A549 (cell line): ENCODE data around the gene RASSF6. TPM values are rescaled to one million over a fixed set of nuclear protein-coding genes. Genes with fewer than 3 reads are reported as not detected.

Experiments
- ATAC-seq, 2 experiments: fragments of 200-7000 bp in 1 of 2; fragments of >200 bp in 1 of 2; cut with Nextera tagmentation in 1 of 2; cut with Tn5 transposase in 1 of 2; 3 replicates each; pipeline versions ENCODE4 v1.8.0 to v1.9.1; 2018 to 2020; ENCODE audit warnings: mild to moderate bottlenecking in 1 of 2, moderate library complexity in 1 of 2
- CTCF ChIA-PET: fragments of 300-600 bp; sonication (Branson Sonifier 250); formaldehyde crosslinking; extraction: SDS; loops from one replicate; lab custom pipeline; 2021; ENCODE audit warnings: antibody characterized with exemption, inconsistent platforms; lab: Yijun Ruan, JAX
- POLR2A ChIA-PET: fragments of 350-600 bp; formaldehyde crosslinking; extraction: SDS; loops from one replicate; lab custom pipeline; 2021; ENCODE audit warnings: antibody characterized with exemption, inconsistent platforms; lab: Yijun Ruan, JAX
- DNase-seq, 2 experiments: peaks; one replicate each; pipeline versions ENCODE4 v3.0.0 to v3.0.0-alpha.2; 2011 to 2016; ENCODE audit warnings: low read depth in 1 of 2, low spot score in 1 of 2
- FAIRE-seq: peaks from 2 replicates; lab custom pipeline; 2011; peaks lifted over from hg19 to GRCh38; lab: Jason Lieb, UNC
- H3K27ac ChIP-seq, 2 experiments: fragments of >200 bp; sonication (Bioruptor Twin); formaldehyde crosslinking; 3 replicates each; pipeline ENCODE4 v1.5.1; 2016 to 2017
- H3K4me1 ChIP-seq: fragments of >200 bp; sonication (Bioruptor Twin); formaldehyde crosslinking; 3 replicates; pipeline ENCODE4 v1.6.1; 2016
- H3K4me2 ChIP-seq: fragments of >200 bp; sonication (Bioruptor Twin); formaldehyde crosslinking; 3 replicates; pipeline ENCODE4 v1.6.1; 2016
- H3K4me3 ChIP-seq: fragments of >200 bp; sonication (Bioruptor Twin); formaldehyde crosslinking; 3 replicates; pipeline ENCODE4 v1.5.1; 2016
- H3K9me3 ChIP-seq: fragments of >200 bp; sonication (Bioruptor Twin); formaldehyde crosslinking; 3 replicates; pipeline ENCODE4 v1.6.1; 2016
- EHF ChIP-seq: fragments of 250-450 bp; sonication (Bioruptor Pico); IDR thresholded peaks from 2 replicates; pipeline ENCODE4 v1.5.0; 2020; ENCODE audit warnings: mild to moderate bottlenecking
- EHMT2 ChIP-seq: fragments of 200-600 bp; sonication (generic); IDR thresholded peaks from 2 replicates; pipeline ENCODE4 v1.6.1; 2016; ENCODE audit warnings: antibody characterized with exemption, low read depth, mild to moderate bottlenecking, moderate library complexity
- FOSL2 ChIP-seq, 2 experiments: fragments of 450-650 bp in 1 of 2; fragments of >200 bp in 1 of 2; sonication (Bioruptor Twin) in 1 of 2; formaldehyde crosslinking; IDR thresholded peaks; 2 replicates each; pipeline versions ENCODE4 v1.5.0 to v1.6.1; 2016 to 2020; ENCODE audit warnings: mild to moderate bottlenecking in 1 of 2, moderate library complexity in 1 of 2
- HES2 ChIP-seq: fragments of >200 bp; sonication (Bioruptor Twin); formaldehyde crosslinking; IDR thresholded peaks from 2 replicates; pipeline ENCODE4 v1.6.1; 2016
- HOXB13 ChIP-seq: fragments of 250-450 bp; sonication (Bioruptor Pico); IDR thresholded peaks from 2 replicates; pipeline ENCODE4 v1.5.0; 2020; ENCODE audit warnings: low read depth, mild to moderate bottlenecking, moderate library complexity
- HOXB5 ChIP-seq: fragments of 250-450 bp; sonication (Bioruptor Pico); IDR thresholded peaks from 2 replicates; pipeline ENCODE4 v1.5.0; 2020; ENCODE audit warnings: mild to moderate bottlenecking, moderate library complexity
- JUN ChIP-seq, 2 experiments: fragments of >200 bp; sonication (Bioruptor Twin); formaldehyde crosslinking; IDR thresholded peaks; 2 replicates in 1 of 2; 3 replicates in 1 of 2; pipeline ENCODE4 v1.6.1; 2016 to 2017
- KDM1A ChIP-seq: fragments of 200-600 bp; sonication (generic); IDR thresholded peaks from 2 replicates; pipeline ENCODE4 v1.6.1; 2016; ENCODE audit warnings: low read depth, mild to moderate bottlenecking
- MAFK ChIP-seq: fragments of 450-650 bp; IDR thresholded peaks from 2 replicates; pipeline ENCODE4 v1.6.1; 2014; ENCODE audit not compliant: partially characterized antibody
- MAX ChIP-seq: IDR thresholded peaks from 2 replicates; pipeline ENCODE4 v1.6.1; 2012
- MAZ ChIP-seq: fragments of 150-350 bp; IDR thresholded peaks from 2 replicates; pipeline ENCODE4 v1.6.1; 2014; ENCODE audit warnings: antibody characterized with exemption, low read depth, low read length, borderline replicate concordance
- MYC ChIP-seq: IDR thresholded peaks from 2 replicates; pipeline ENCODE4 v1.6.1; 2012; ENCODE audit warnings: mild to moderate bottlenecking, inconsistent platforms, low read length, improper control_type of control experiment, borderline replicate concordance
- NFE2L2 ChIP-seq: fragments of 150-350 bp; conservative IDR thresholded peaks from 2 replicates; pipeline ENCODE4 v1.6.1; 2014; ENCODE audit warnings: low read length
- PBX3 ChIP-seq: IDR thresholded peaks from 2 replicates; pipeline ENCODE4 v1.6.1; 2012
- POLR2A ChIP-seq: IDR thresholded peaks from 2 replicates; pipeline ENCODE4 v1.6.1; 2012; ENCODE audit warnings: mild to moderate bottlenecking, low read length
- POLR2AphosphoS2 ChIP-seq: conservative IDR thresholded peaks from 2 replicates; pipeline ENCODE4 v1.6.1; 2012; ENCODE audit warnings: low read length, improper control_type of control experiment, inconsistent platforms
- RAD21 ChIP-seq, 2 experiments: fragments of >200 bp in 1 of 2; sonication (Bioruptor Twin) in 1 of 2; formaldehyde crosslinking in 1 of 2; IDR thresholded peaks in 1 of 2; conservative IDR thresholded peaks in 1 of 2; 2 replicates in 1 of 2; 3 replicates in 1 of 2; pipeline ENCODE4 v1.6.1; 2012 to 2018; ENCODE audit warnings: inconsistent platforms in 1 of 2
- RCOR1 ChIP-seq: fragments of 150-350 bp; IDR thresholded peaks from 2 replicates; pipeline ENCODE4 v1.6.1; 2014; ENCODE audit warnings: antibody characterized with exemption, low read length, low read depth
- SMC3 ChIP-seq: fragments of >200 bp; sonication (Bioruptor Twin); formaldehyde crosslinking; IDR thresholded peaks from 3 replicates; pipeline ENCODE4 v1.6.1; 2018; ENCODE audit warnings: inconsistent platforms
- TFCP2L1 ChIP-seq: fragments of 250-450 bp; sonication (Bioruptor Pico); IDR thresholded peaks from 2 replicates; pipeline ENCODE4 v1.5.0; 2021; ENCODE audit warnings: mild to moderate bottlenecking
- TP53 ChIP-seq: fragments of 250-450 bp; sonication (Bioruptor Pico); IDR thresholded peaks from 2 replicates; pipeline ENCODE4 v1.5.0; 2021; ENCODE audit warnings: mild to moderate bottlenecking, moderate library complexity
- USF2 ChIP-seq: fragments of 450-650 bp; IDR thresholded peaks from 2 replicates; pipeline ENCODE4 v1.6.1; 2014; ENCODE audit warnings: antibody characterized with exemption
- ZC3H11A ChIP-seq: fragments of 450-650 bp; IDR thresholded peaks from 2 replicates; pipeline ENCODE4 v1.6.1; 2014; ENCODE audit warnings: antibody characterized with exemption, mild to moderate bottlenecking
- WGBS: methylation state at CpG from one replicate; pipeline ENCODE4 v1.1.6; 2017; ENCODE audit errors: missing lambda C conversion rate; 5-methylcytosine and 5-hydroxymethylcytosine counted together
- polyA plus RNA-seq, 4 experiments: library from polyadenylated mRNA; depleted of rRNA in 3 of 4; stranded (reverse); fragments of >200 nt; fragmentation: RNase III in 1 of 4; extraction: RNeasy Plus Mini Kit Qiagen cat#74134 plus additional on column Dnase treatment in 1 of 4; gene quantifications; 2 replicates in 3 of 4; 3 replicates in 1 of 4; pipeline ENCODE4 v1.2.3, GENCODE V29; 2011 to 2017
- TF ChIP-seq, protein P1 (sequence below): fragments of >200 bp; sonication (Bioruptor Twin); formaldehyde crosslinking; IDR thresholded peaks from 3 replicates; pipeline ENCODE4 v1.5.1; 2016

The RASSF6 gene
- polyA plus RNA-seq, 2 of the 4 experiments (the other 2 are of a cell fraction), result 1.8 to 5.9 TPM

- WGBS, result 23% methylated on average over 6 of the region's 6 CpGs
- Histone ChIP-seq H3K9me3 (no peaks in the 10 kb centered on the region), H3K4me1 (peaks cover 5% of the 10 kb centered on the region; the same call in 2 of the 3 replicates), H3K4me2 (no peak overlapping the region), H3K27ac (peak overlapping the region; percentile 54 to 83), H3K4me3 (no peak overlapping the region)
- ChIA-PET POLR2A (no interaction called here), CTCF (interaction anchor here (0.9 to 6.0 kb wide), 30 partner anchors 9 to 476 kb away, joined by 3 to 38 read pairs (median 4); partner anchors contain the start of genes CXCL2, CXCL5 and CXCL8)
- ATAC-seq, result peak; percentile 54 to 85; a peak in 4 of 6 replicates
- TF ChIP-seq POLR2AphosphoS2, result no peak
- TF ChIP-seq HOXB5, result no peak
- TF ChIP-seq SMC3, result peak; percentile 82
- TF ChIP-seq HOXB13 (CRISPR knock-in tag), result no peak
- TF ChIP-seq TFCP2L1 (CRISPR knock-in tag), result no peak
- TF ChIP-seq RCOR1, result no peak
- no peak for TF ChIP-seq HES2
- TF ChIP-seq MAZ, result no peak
- TF ChIP-seq POLR2A, result no peak
- no peak for TF ChIP-seq EHF (CRISPR knock-in tag)
- TF ChIP-seq USF2, result no peak
- no peak for TF ChIP-seq MAX
- TF ChIP-seq, protein P1, sequence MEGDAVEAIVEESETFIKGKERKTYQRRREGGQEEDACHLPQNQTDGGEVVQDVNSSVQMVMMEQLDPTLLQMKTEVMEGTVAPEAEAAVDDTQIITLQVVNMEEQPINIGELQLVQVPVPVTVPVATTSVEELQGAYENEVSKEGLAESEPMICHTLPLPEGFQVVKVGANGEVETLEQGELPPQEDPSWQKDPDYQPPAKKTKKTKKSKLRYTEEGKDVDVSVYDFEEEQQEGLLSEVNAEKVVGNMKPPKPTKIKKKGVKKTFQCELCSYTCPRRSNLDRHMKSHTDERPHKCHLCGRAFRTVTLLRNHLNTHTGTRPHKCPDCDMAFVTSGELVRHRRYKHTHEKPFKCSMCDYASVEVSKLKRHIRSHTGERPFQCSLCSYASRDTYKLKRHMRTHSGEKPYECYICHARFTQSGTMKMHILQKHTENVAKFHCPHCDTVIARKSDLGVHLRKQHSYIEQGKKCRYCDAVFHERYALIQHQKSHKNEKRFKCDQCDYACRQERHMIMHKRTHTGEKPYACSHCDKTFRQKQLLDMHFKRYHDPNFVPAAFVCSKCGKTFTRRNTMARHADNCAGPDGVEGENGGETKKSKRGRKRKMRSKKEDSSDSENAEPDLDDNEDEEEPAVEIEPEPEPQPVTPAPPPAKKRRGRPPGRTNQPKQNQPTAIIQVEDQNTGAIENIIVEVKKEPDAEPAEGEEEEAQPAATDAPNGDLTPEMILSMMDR, result peak; percentile 63
- TF ChIP-seq ZC3H11A, result no peak
- TF ChIP-seq RAD21 (conservative IDR thresholded peaks at IDR 0.05 in 1 of 2, IDR thresholded peaks at IDR 0.05 in 1 of 2), result peak; percentile 83 to 84
- no peak for TF ChIP-seq PBX3
- TF ChIP-seq NFE2L2, result no peak
- no peak for TF ChIP-seq MYC
- DNase-seq, result peak; percentile 19 to 61
- no peak for FAIRE-seq
Measured at GRCh38 chr4:73662709-73663546, 42.7 kb upstream of the RASSF6 start.

DNA sequence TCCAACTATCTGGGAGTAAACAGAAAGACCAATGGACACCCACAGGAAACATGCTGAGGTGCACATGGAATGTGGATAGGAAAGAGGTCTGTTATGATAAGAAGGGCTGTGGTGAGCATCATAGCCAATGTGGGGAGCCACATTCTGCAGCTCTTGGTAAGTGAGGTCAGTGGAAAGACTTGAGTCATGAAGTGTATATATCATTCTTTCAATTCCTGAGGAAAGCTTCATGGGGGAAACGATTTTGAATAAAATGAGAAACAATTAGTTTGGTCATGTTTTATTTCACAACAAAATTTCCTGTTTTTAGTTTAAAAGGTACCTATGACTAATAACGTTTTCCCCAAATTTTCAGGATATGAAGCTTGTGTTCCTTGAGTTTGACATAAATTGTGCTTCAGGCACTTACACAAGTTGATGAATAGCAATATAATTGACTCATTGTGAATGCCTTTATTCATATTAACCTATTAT is 41.4 kb upstream of the RASSF6 start:
- H3K27ac ChIP-seq, result no peak overlapping the region
- 32% methylated on average over 2 of the region's 2 CpGs for WGBS

More for the DNA sequence above, 41.4 kb upstream of the RASSF6 start:
- ChIA-PET CTCF (interaction anchor here (0.6 to 6.0 kb wide), 25 partner anchors 9 to 1981 kb away, joined by 3 to 38 read pairs (median 4); partner anchors contain the start of genes CXCL2 and CXCL5), POLR2A (no interaction called here)
- Histone ChIP-seq H3K4me1 (peaks cover 5% of the 10 kb centered on the region; the same call in 2 of the 3 replicates), H3K9me3 (no peaks in the 10 kb centered on the region), H3K4me3 (no peak overlapping the region), H3K4me2 (no peak overlapping the region)
- ATAC-seq (no peak; a peak in 1 of 6 replicates), DNase-seq (peak in 1 of 2 experiments; percentile 13), FAIRE-seq (no peak)
- TF ChIP-seq FOSL2 (IDR thresholded peaks at IDR 0.05) (no peak), FOSL2 (CRISPR knock-in tag; IDR thresholded peaks at IDR 0.05) (no peak), MAFK (no peak), TFCP2L1 (CRISPR knock-in tag) (no peak), POLR2A (no peak), JUN (IDR thresholded peaks at IDR 0.05) (no peak), TP53 (no peak), KDM1A (no peak), EHMT2 (no peak), EHF (CRISPR knock-in tag) (no peak), USF2 (no peak)
- TF ChIP-seq, protein P1, result no peak
